C4-2B (cell line): Measurements from ENCODE around the gene TJP1.

Experiments
- H3K27ac ChIP-seq: fragments of 450-650 bp; 2 replicates; pipeline ENCODE4 v1.5.1; 2017
- ZFX ChIP-seq: fragments of 450-650 bp; IDR thresholded peaks from 2 replicates; pipeline ENCODE4 v1.6.1; 2017
- TF ChIP-seq, protein P1 (sequence below): fragments of 450-650 bp; conservative IDR thresholded peaks from 2 replicates; pipeline ENCODE4 v1.5.1; 2017; ENCODE audit warnings: mild to moderate bottlenecking

TJP1 gene

DNA sequence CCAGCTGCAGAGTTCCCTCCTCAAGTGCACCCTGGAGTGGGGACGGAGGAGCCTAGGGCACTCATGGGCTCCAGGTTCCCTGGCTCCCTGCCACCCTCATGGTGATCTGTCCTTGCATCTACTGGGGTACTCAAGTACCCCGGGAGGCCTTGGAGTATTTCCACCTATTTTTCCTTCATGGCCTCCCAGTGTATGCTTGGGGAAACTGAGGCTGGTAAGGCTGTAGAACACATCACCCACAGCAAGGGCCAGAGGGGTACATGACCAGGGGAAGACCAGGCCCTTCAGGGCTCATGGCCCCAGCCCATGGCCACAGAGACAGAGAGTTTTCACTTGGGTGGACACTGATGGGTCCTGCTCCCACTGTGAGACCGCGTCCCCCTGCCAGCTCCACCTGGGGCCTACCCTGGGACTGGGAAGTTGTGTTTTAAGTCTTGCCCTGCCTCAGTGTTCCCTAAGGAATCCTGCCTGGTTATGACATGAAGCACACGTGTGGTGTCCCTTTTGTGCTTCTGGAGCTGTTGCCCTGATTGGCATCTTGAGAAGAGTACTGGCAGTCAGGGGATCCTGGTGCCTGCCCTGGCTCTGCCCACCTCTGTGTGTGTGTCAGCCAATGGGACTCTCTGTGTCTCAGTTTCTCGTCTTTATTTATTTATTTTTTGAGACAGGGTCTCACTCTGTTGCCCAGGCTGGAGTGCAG, 132.8 kb downstream of the TJP1 start:
- no peak overlapping the region for H3K27ac ChIP-seq
- TF ChIP-seq ZFX = no peak
- TF ChIP-seq, protein P1, sequence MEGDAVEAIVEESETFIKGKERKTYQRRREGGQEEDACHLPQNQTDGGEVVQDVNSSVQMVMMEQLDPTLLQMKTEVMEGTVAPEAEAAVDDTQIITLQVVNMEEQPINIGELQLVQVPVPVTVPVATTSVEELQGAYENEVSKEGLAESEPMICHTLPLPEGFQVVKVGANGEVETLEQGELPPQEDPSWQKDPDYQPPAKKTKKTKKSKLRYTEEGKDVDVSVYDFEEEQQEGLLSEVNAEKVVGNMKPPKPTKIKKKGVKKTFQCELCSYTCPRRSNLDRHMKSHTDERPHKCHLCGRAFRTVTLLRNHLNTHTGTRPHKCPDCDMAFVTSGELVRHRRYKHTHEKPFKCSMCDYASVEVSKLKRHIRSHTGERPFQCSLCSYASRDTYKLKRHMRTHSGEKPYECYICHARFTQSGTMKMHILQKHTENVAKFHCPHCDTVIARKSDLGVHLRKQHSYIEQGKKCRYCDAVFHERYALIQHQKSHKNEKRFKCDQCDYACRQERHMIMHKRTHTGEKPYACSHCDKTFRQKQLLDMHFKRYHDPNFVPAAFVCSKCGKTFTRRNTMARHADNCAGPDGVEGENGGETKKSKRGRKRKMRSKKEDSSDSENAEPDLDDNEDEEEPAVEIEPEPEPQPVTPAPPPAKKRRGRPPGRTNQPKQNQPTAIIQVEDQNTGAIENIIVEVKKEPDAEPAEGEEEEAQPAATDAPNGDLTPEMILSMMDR = no peak

DNA sequence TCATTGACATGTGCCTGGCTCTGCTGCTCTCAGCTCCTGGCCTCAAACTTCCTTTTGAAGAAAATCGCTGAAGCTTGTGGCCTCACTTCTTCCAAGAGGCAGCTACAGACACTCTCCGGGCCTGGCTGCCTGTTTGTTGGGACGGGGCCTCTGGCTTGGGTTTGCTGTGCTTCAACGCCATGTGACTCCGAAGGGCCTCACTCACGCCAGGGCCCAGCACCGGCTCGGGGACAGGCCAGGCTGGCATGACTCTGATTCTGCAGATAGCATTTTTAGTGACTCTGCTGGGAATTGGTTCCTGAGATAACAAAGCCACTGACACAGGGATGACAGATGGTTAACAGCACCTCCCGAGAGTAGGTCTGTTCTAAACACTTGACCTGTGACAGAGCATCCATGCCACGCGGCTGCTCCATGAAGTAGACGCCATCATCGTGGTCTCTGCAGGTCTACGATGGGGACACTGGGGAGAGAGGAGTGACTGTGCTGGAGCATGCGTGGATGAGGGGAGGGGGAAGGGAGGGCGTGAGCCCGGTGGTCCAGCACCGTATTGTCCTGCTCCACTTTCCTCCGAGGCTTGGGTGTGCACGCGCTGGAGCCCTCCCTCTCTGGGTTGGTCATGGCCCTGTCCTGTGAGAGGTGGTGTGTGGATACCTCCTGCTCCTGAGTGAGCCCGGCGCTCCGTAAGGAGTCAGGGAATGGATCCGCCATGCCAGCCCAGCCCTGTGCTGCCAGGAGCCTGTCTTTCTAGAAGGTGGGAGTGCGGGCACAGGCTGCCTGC, 133.6 kb downstream of the TJP1 start:
- TF ChIP-seq ZFX = no peak
- TF ChIP-seq, protein P1 = no peak

GRCh38 chr15:29687939-29688505, 134.2 kb downstream of the TJP1 start:
- TF ChIP-seq ZFX = no peak
- TF ChIP-seq, protein P1 = no peak
- peak overlapping the region; percentile 39 for H3K27ac ChIP-seq

More for the DNA sequence above, 133.6 kb downstream of the TJP1 start:
- H3K27ac ChIP-seq = peak overlapping the region; percentile 39

GRCh38 chr15:29687204-29687815, 135.0 kb downstream of the TJP1 start:
- H3K27ac ChIP-seq = peak overlapping the region; percentile 39
- TF ChIP-seq, protein P1 = no peak
- no peak for TF ChIP-seq ZFX

DNA sequence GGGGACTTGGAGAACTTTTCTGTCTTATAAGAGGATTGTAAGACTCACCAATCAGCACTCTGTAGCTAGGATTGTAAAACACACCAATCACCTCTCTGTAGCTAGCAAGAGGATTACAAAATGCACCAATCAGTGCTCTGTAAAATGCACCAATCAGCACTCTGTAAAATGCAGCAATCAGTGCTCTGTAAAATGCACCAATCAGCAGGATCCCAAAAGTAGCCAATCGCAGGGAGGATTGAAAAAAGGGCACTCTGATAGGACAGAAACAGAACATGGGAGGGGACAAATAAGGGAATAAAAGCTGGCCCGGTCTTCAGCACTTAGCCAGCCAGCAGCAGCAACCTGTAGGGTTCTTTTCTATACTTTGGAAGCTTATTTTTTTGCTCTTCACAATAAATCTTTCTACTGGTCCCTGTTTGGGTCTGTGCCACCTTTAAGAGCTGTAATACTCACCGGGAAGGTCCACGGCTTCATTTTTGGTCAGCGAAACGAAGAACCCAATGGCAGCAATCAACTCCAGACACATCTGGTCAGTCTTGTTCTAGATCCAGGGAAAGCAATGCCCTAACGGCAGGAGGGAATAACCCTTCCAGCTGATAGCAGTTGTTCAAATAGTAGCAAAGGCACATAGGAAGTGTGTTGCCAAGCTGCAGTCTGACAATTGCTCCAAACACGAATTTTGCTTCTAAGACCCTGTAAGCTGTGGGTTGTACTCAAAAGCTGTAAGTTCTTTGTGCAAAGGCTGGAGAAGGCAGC, 135.6 kb downstream of the TJP1 start:
- TF ChIP-seq, protein P1 = no peak
- no peak for TF ChIP-seq ZFX
- peak overlapping the region; percentile 39 for H3K27ac ChIP-seq

GRCh38 chr15:29686079-29686425, 136.2 kb downstream of the TJP1 start:
- TF ChIP-seq ZFX = no peak
- TF ChIP-seq, protein P1 = no peak
- H3K27ac ChIP-seq = no peak overlapping the region
